SK-N-SH treated with all-trans-retinoic acid at 6 μM for 48 hours (cell line): ENCODE measurements around the gene ANKRD23.

Source experiments
- ATAC-seq: fragments of 200-7000 bp; cut with Tn5 transposase; 3 replicates; pipeline ENCODE4 v1.9.1; 2020; ENCODE audit warnings: mild to moderate bottlenecking, moderate library complexity
- ARNTL ChIP-seq: fragments of 450-650 bp; formaldehyde crosslinking; IDR thresholded peaks from 2 replicates; pipeline ENCODE4 v1.5.0; 2020; ENCODE audit warnings: low read depth, mild to moderate bottlenecking, moderate library complexity, borderline replicate concordance
- CSDC2 ChIP-seq: fragments of 250-450 bp; sonication (Bioruptor Pico); IDR thresholded peaks from 2 replicates; pipeline ENCODE4 v1.5.0; 2020; ENCODE audit warnings: mild to moderate bottlenecking, moderate library complexity
- ESRRG ChIP-seq: fragments of 250-450 bp; sonication (Bioruptor Pico); IDR thresholded peaks from 2 replicates; pipeline ENCODE4 v1.6.1; 2021; ENCODE audit warnings: mild to moderate bottlenecking
- GLIS3 ChIP-seq: fragments of 250-450 bp; sonication (Bioruptor Pico); IDR thresholded peaks from 2 replicates; pipeline ENCODE4 v1.5.0; 2020; ENCODE audit warnings: mild to moderate bottlenecking, moderate library complexity
- ISL1 ChIP-seq: fragments of 250-450 bp; sonication (Bioruptor Pico); IDR thresholded peaks from 2 replicates; pipeline ENCODE4 v2.1.2; 2022; ENCODE audit warnings: mild to moderate bottlenecking, moderate library complexity
- OSR1 ChIP-seq: fragments of 250-450 bp; sonication (Bioruptor Pico); IDR thresholded peaks from 2 replicates; pipeline ENCODE4 v1.8.0; 2022; ENCODE audit warnings: moderate library complexity, mild to moderate bottlenecking, inconsistent platforms
- POU6F1 ChIP-seq: fragments of 250-450 bp; sonication (Bioruptor Pico); IDR thresholded peaks from 2 replicates; pipeline ENCODE4 v1.8.0; 2021; ENCODE audit warnings: low read depth, mild to moderate bottlenecking, moderate library complexity, borderline replicate concordance
- PPARA ChIP-seq: fragments of 250-450 bp; sonication (Bioruptor Pico); IDR thresholded peaks from 2 replicates; pipeline ENCODE4 v1.5.0; 2020; ENCODE audit warnings: mild to moderate bottlenecking, borderline replicate concordance
- RARB ChIP-seq: fragments of 250-450 bp; sonication (Bioruptor Pico); IDR thresholded peaks from 2 replicates; pipeline ENCODE4 v1.8.0; 2021; ENCODE audit warnings: mild to moderate bottlenecking, moderate library complexity
- SNAI2 ChIP-seq: fragments of 250-450 bp; sonication (Bioruptor Pico); IDR thresholded peaks from 2 replicates; pipeline ENCODE4 v1.5.0; 2020; ENCODE audit warnings: mild to moderate bottlenecking, moderate library complexity
- TOX ChIP-seq: fragments of 250-450 bp; sonication (Bioruptor Pico); IDR thresholded peaks from 2 replicates; pipeline ENCODE4 v1.8.0; 2021; ENCODE audit warnings: mild to moderate bottlenecking, moderate library complexity, borderline replicate concordance
- TSHZ2 ChIP-seq: fragments of 250-450 bp; sonication (Bioruptor Pico); IDR thresholded peaks from 2 replicates; pipeline ENCODE4 v1.5.0; 2020; ENCODE audit warnings: mild to moderate bottlenecking, moderate library complexity
- ZC3H10 ChIP-seq: fragments of 250-450 bp; sonication (Bioruptor Pico); IDR thresholded peaks from 2 replicates; pipeline ENCODE4 v1.5.1; 2021; ENCODE audit warnings: mild to moderate bottlenecking, moderate library complexity
- ZFP30 ChIP-seq: fragments of 450-650 bp; formaldehyde crosslinking; IDR thresholded peaks from 2 replicates; pipeline ENCODE4 v1.5.0; 2022; ENCODE audit warnings: mild to moderate bottlenecking, moderate library complexity
- ZNF565 ChIP-seq: fragments of 450-650 bp; formaldehyde crosslinking; conservative IDR thresholded peaks from 2 replicates; pipeline ENCODE4 v1.5.0; 2020; ENCODE audit warnings: low read depth, mild to moderate bottlenecking, moderate library complexity
- ZNF70 ChIP-seq: fragments of 450-650 bp; formaldehyde crosslinking; IDR thresholded peaks from 2 replicates; pipeline ENCODE4 v1.5.0; 2020; ENCODE audit warnings: mild to moderate bottlenecking, moderate library complexity
- ZNF8 ChIP-seq: fragments of 450-650 bp; formaldehyde crosslinking; IDR thresholded peaks from 2 replicates; pipeline ENCODE4 v1.5.0; 2020; ENCODE audit warnings: mild to moderate bottlenecking, moderate library complexity
- TF ChIP-seq, protein P1 (sequence below): fragments of 250-450 bp; sonication (Bioruptor Pico); IDR thresholded peaks from 2 replicates; pipeline ENCODE4 v1.5.1; 2020; ENCODE audit warnings: low read depth, mild to moderate bottlenecking, moderate library complexity
- TF ChIP-seq, protein P2 (sequence below): fragments of 250-450 bp; sonication (Bioruptor Pico); IDR thresholded peaks from 2 replicates; pipeline ENCODE4 v1.8.0; 2020; ENCODE audit warnings: mild to moderate bottlenecking, moderate library complexity, borderline replicate concordance
- TF ChIP-seq, protein P3 (sequence below): fragments of 250-450 bp; sonication (Bioruptor Pico); IDR thresholded peaks from 2 replicates; pipeline ENCODE4 v1.5.1; 2021; ENCODE audit warnings: mild to moderate bottlenecking, moderate library complexity

The ANKRD23 gene

GRCh38 chr2:96866986-96867755 is 23.4 kb upstream of the ANKRD23 start:
- no peak for ATAC-seq

DNA sequence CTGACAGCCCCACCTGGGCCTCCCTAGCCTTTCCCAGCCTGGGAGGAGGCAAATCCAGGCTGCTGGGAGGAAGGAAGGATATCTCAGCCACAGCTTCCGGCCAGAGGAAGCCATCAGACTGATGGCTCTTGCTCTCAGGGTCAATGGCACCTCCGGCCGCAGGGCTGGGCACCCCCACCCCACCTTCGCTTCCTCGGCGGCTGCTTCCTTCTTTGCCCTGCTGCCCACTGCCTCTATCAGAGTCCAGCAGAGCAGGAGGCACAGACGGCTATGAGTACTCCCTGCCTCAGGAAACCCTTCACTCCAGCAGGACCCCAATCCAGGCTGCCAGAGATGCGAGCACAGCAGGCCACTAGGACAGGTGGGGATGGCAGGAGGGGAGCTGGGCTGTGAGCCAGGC is 22.8 kb upstream of the ANKRD23 start:
- ATAC-seq, result no peak
- TF ChIP-seq ESRRG (CRISPR knock-in tag) (no peak), ARNTL (CRISPR knock-in tag) (no peak), ISL1 (CRISPR knock-in tag) (no peak), PPARA (CRISPR knock-in tag) (no peak), ZNF8 (CRISPR knock-in tag) (no peak), SNAI2 (CRISPR knock-in tag) (no peak), CSDC2 (CRISPR knock-in tag) (no peak), RARB (CRISPR knock-in tag) (no peak), TSHZ2 (CRISPR knock-in tag) (no peak), TOX (no peak), ZFP30 (CRISPR knock-in tag) (no peak), ZNF565 (CRISPR knock-in tag) (no peak), POU6F1 (CRISPR knock-in tag) (no peak), ZC3H10 (no peak), GLIS3 (CRISPR knock-in tag) (no peak), ZNF70 (no peak), OSR1 (CRISPR knock-in tag) (no peak)
- TF ChIP-seq, protein P1, sequence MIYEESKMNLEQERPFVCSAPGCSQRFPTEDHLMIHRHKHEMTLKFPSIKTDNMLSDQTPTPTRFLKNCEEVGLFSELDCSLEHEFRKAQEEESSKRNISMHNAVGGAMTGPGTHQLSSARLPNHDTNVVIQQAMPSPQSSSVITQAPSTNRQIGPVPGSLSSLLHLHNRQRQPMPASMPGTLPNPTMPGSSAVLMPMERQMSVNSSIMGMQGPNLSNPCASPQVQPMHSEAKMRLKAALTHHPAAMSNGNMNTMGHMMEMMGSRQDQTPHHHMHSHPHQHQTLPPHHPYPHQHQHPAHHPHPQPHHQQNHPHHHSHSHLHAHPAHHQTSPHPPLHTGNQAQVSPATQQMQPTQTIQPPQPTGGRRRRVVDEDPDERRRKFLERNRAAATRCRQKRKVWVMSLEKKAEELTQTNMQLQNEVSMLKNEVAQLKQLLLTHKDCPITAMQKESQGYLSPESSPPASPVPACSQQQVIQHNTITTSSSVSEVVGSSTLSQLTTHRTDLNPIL (CRISPR knock-in tag), result no peak
- TF ChIP-seq, protein P2, sequence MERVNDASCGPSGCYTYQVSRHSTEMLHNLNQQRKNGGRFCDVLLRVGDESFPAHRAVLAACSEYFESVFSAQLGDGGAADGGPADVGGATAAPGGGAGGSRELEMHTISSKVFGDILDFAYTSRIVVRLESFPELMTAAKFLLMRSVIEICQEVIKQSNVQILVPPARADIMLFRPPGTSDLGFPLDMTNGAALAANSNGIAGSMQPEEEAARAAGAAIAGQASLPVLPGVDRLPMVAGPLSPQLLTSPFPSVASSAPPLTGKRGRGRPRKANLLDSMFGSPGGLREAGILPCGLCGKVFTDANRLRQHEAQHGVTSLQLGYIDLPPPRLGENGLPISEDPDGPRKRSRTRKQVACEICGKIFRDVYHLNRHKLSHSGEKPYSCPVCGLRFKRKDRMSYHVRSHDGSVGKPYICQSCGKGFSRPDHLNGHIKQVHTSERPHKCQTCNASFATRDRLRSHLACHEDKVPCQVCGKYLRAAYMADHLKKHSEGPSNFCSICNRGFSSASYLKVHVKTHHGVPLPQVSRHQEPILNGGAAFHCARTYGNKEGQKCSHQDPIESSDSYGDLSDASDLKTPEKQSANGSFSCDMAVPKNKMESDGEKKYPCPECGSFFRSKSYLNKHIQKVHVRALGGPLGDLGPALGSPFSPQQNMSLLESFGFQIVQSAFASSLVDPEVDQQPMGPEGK (CRISPR knock-in tag), result no peak
- TF ChIP-seq, protein P3, sequence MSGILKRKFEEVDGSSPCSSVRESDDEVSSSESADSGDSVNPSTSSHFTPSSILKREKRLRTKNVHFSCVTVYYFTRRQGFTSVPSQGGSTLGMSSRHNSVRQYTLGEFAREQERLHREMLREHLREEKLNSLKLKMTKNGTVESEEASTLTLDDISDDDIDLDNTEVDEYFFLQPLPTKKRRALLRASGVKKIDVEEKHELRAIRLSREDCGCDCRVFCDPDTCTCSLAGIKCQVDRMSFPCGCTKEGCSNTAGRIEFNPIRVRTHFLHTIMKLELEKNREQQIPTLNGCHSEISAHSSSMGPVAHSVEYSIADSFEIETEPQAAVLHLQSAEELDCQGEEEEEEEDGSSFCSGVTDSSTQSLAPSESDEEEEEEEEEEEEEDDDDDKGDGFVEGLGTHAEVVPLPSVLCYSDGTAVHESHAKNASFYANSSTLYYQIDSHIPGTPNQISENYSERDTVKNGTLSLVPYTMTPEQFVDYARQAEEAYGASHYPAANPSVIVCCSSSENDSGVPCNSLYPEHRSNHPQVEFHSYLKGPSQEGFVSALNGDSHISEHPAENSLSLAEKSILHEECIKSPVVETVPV (CRISPR knock-in tag), result no peak
- TF ChIP-seq, all 23 proteins: peak for 0

More at GRCh38 chr2:96866986-96867755, 23.4 kb upstream of the ANKRD23 start:
- no peak for TF ChIP-seq ZNF70
- no peak for TF ChIP-seq CSDC2 (CRISPR knock-in tag)
- no peak for TF ChIP-seq POU6F1 (CRISPR knock-in tag)
- no peak for TF ChIP-seq RARB (CRISPR knock-in tag)
- no peak for TF ChIP-seq ZNF565 (CRISPR knock-in tag)
- no peak for TF ChIP-seq ESRRG (CRISPR knock-in tag)
- TF ChIP-seq SNAI2 (CRISPR knock-in tag), result no peak
- TF ChIP-seq, protein P3 (CRISPR knock-in tag), result no peak
